Parathyroid adenoma (tissue), 2 donors: ENCODE measurements around the gene CPSF3.
A peak's percentile ranks its signal among the peaks of the same experiment; 100 is the strongest.

Source experiments
- H2AFZ ChIP-seq: fragments of 300-600 bp; sonication (generic); one replicate; pipeline ENCODE4 v1.7.0; 2017; ENCODE audit warnings: antibody characterized with exemption, mild to moderate bottlenecking
- H3K27ac ChIP-seq: fragments of 300-600 bp; sonication (generic); one replicate; pipeline ENCODE4 v1.7.0; 2017
- H3K27me3 ChIP-seq: fragments of 300-600 bp; sonication (generic); one replicate; pipeline ENCODE4 v1.7.0; 2017; ENCODE audit warnings: low read length; ENCODE audit not compliant: control insufficient read depth, insufficient read depth
- H3K36me3 ChIP-seq: fragments of 300-600 bp; sonication (generic); one replicate; pipeline ENCODE4 v1.7.0; 2017; ENCODE audit warnings: low read length; ENCODE audit not compliant: control insufficient read depth, insufficient read depth
- H3K4me1 ChIP-seq: fragments of 300-600 bp; sonication (generic); one replicate; pipeline ENCODE4 v1.7.0; 2017; ENCODE audit warnings: control low read depth
- H3K4me2 ChIP-seq: fragments of 300-600 bp; sonication (generic); one replicate; pipeline ENCODE4 v1.7.0; 2017; ENCODE audit warnings: low read length
- H3K4me3 ChIP-seq: fragments of 300-600 bp; sonication (generic); one replicate; pipeline ENCODE4 v1.7.0; 2017; ENCODE audit warnings: low read depth, low read length
- H3K79me2 ChIP-seq: fragments of 300-600 bp; sonication (generic); one replicate; pipeline ENCODE4 v1.7.0; 2017; ENCODE audit warnings: control low read depth
- H3K9ac ChIP-seq: fragments of 300-600 bp; sonication (generic); one replicate; pipeline ENCODE4 v1.7.0; 2017; ENCODE audit warnings: mild to moderate bottlenecking
- H3K9me3 ChIP-seq: fragments of 300-600 bp; sonication (generic); one replicate; pipeline ENCODE4 v1.7.0; 2017; ENCODE audit warnings: low read length; ENCODE audit not compliant: control insufficient read depth
- CTCF ChIP-seq: fragments of 300-600 bp; sonication (generic); IDR thresholded peaks from one replicate; pipeline ENCODE4 v1.7.0; 2017; ENCODE audit warnings: antibody characterized with exemption, mild to moderate bottlenecking
- donor health status: primary hyperparathyroidism.

Gene CPSF3

GRCh38 chr2:9419541-9419940 is 3.9 kb upstream of the CPSF3 start:
- Histone ChIP-seq H2AFZ (no peak overlapping the region), H3K27ac (no peak overlapping the region), H3K36me3 (no peaks in the 10 kb centered on the region), H3K4me3 (no peak overlapping the region), H3K4me1 (peaks cover 7% of the 10 kb centered on the region), H3K27me3 (no peaks in the 10 kb centered on the region), H3K9me3 (no peaks in the 10 kb centered on the region), H3K9ac (no peak overlapping the region), H3K4me2 (no peak overlapping the region), H3K79me2 (peaks cover 24% of the 10 kb centered on the region)
- no peak for TF ChIP-seq CTCF

DNA sequence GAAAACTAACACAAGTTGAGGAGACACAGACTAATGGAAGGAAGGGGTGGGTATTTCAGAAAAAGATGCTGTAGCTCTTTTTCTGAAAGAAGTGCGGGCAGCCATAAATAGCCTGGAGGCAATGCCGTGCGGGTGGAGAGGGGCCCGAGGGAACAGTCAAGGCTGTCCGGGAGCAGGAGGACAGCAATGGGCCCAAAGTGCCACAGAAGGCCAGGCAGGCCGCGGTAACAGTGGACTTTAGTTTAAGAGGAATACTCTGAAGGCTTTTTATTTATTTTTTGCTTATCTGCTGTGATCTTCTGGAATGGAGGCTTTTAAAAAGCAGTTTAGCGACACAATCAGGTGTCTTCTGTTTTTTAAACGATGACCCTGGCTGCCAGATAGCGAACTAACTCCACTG is 3.0 kb upstream of the CPSF3 start:
- Histone ChIP-seq H3K79me2 (peaks cover 24% of the 10 kb centered on the region), H2AFZ (no peak overlapping the region), H3K4me1 (peaks cover 7% of the 10 kb centered on the region), H3K9ac (no peak overlapping the region), H3K36me3 (no peaks in the 10 kb centered on the region), H3K4me2 (no peak overlapping the region), H3K4me3 (no peak overlapping the region), H3K27me3 (no peaks in the 10 kb centered on the region), H3K27ac (no peak overlapping the region), H3K9me3 (no peaks in the 10 kb centered on the region)
- TF ChIP-seq CTCF: no peak

GRCh38 chr2:9422321-9423099 is 944 bp upstream of the CPSF3 start:
- no peaks in the 10 kb centered on the region for H3K27me3 ChIP-seq
- H3K79me2 ChIP-seq: peaks cover 24% of the 10 kb centered on the region
- H2AFZ ChIP-seq: peak overlapping the region; percentile 71
- H3K27ac ChIP-seq: peak overlapping the region; percentile 65
- TF ChIP-seq CTCF: no peak
- peaks cover 7% of the 10 kb centered on the region for H3K4me1 ChIP-seq
- peak overlapping the region; percentile 84 for H3K4me3 ChIP-seq
- H3K9me3 ChIP-seq: no peaks in the 10 kb centered on the region
- H3K4me2 ChIP-seq: peak overlapping the region; percentile 72
- H3K36me3 ChIP-seq: no peaks in the 10 kb centered on the region
- H3K9ac ChIP-seq: peak overlapping the region; percentile 10

- Histone ChIP-seq H3K79me2 (peaks cover 20% of the 10 kb centered on the region), H3K4me1 (peaks cover 7% of the 10 kb centered on the region), H3K27ac (peak overlapping the region; percentile 65)
Measured at GRCh38 chr2:9423922-9424272, 443 bp downstream of the CPSF3 start.

More at GRCh38 chr2:9423922-9424272, 443 bp downstream of the CPSF3 start:
- Histone ChIP-seq H3K4me3 (peak overlapping the region; percentile 84), H3K27me3 (no peaks in the 10 kb centered on the region), H3K9ac (no peak overlapping the region), H2AFZ (peak overlapping the region; percentile 71), H3K4me2 (peak overlapping the region; percentile 72), H3K9me3 (no peaks in the 10 kb centered on the region), H3K36me3 (no peaks in the 10 kb centered on the region)
- TF ChIP-seq CTCF: no peak
